Liver (tissue), 3 donors: ENCODE data around the gene TAAR1.

Experiments
- CTCF ChIP-seq: fragments of 150-350 bp; IDR thresholded peaks from 2 replicates; pipeline ENCODE4 v1.5.1; 2017; ENCODE audit warnings: improper control_type of control experiment, low read depth, low read length; ENCODE audit not compliant: missing input control
- TF ChIP-seq, protein P1 (sequence below): IDR thresholded peaks from 2 replicates; pipeline ENCODE4 v1.6.1; 2016; ENCODE audit warnings: antibody characterized with exemption
- donor health status: healthy.
- donor health status: healthy.

DNA sequence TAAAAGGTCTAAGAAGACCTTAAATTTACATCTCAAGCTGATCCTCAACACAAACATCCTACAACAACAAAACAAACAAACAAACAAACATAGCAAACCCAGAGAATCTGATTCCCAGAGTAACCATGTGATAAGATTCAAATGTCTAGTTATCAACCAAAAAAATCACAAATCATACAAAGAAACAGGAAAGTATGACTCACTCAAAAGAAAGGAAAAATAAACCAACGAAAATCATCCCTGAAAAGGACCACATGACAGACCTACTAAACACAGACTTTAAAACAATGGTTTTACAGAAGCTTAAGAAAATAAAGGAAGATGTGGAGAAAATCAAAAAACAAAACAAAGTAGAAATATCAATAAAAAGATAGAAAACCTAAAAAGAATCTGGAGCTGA, 36.8 kb upstream of the TAAR1 start:
- TF ChIP-seq CTCF, result no peak
- TF ChIP-seq, protein P1, sequence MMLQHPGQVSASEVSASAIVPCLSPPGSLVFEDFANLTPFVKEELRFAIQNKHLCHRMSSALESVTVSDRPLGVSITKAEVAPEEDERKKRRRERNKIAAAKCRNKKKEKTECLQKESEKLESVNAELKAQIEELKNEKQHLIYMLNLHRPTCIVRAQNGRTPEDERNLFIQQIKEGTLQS, result no peak
